Measurements from ENCODE around the gene DOCK2. TPM values are rescaled to one million over a fixed set of nuclear protein-coding genes. Genes with fewer than 3 reads are reported as not detected.

Gene DOCK2
- total RNA-seq, 6 donors from 2014 or later, result 46.7 to 150 (median 73.8) TPM

GRCh38 chr5:169696621-169697510, 59.8 kb downstream of the DOCK2 start:
- 90 to 91% methylated on average over 6 of the region's 6 CpGs for WGBS, 2 donors
- TF ChIP-seq CTCF (IDR thresholded peaks at IDR 0.05), result no peak
- TF ChIP-seq POLR2AphosphoS5 (IDR thresholded peaks at IDR 0.05), result no peak
- TF ChIP-seq EP300 (IDR thresholded peaks at IDR 0.05), result no peak
- no peak for TF ChIP-seq POLR2A (IDR thresholded peaks at IDR 0.05)
- ATAC-seq (ENCODE audit: low FRiP score in 2 of 2) (no peak), DNase-seq (no peak)
- no peaks in the 10 kb centered on the region for H3K9me3 ChIP-seq
- H3K4me1 ChIP-seq, result no peaks in the 10 kb centered on the region
- no peak overlapping the region for H3K4me3 ChIP-seq
- no peaks in the 10 kb centered on the region for H3K27me3 ChIP-seq
- H3K36me3 ChIP-seq, result peaks cover 0 to 6% (median 0%) of the 10 kb centered on the region in 4 donors
- no peak overlapping the region for H3K27ac ChIP-seq

- Histone ChIP-seq H3K27ac (no peak overlapping the region), H3K4me3 (no peak overlapping the region), H3K27me3 (no peaks in the 10 kb centered on the region), H3K9me3 (no peaks in the 10 kb centered on the region), H3K36me3 (peaks cover 0 to 6% (median 0%) of the 10 kb centered on the region in 4 donors), H3K4me1 (no peaks in the 10 kb centered on the region)
- no peak for DNase-seq
- ATAC-seq (ENCODE audit: low FRiP score in 2 of 2), result no peak
- WGBS, 2 donors, result 64 to 77% methylated on average over 2 of the region's 2 CpGs
- TF ChIP-seq POLR2A (IDR thresholded peaks at IDR 0.05), result no peak
- TF ChIP-seq POLR2AphosphoS5 (IDR thresholded peaks at IDR 0.05), result no peak
- no peak for TF ChIP-seq EP300 (IDR thresholded peaks at IDR 0.05)
- TF ChIP-seq CTCF (IDR thresholded peaks at IDR 0.05), result no peak
These were observed 60.4 kb downstream of the DOCK2 start for GRCh38 chr5:169697511-169697890.

GRCh38 chr5:169697976-169698375, 60.9 kb downstream of the DOCK2 start:
- H3K36me3 ChIP-seq, result peaks cover 0 to 6% (median 0%) of the 10 kb centered on the region in 4 donors
- TF ChIP-seq POLR2AphosphoS5 (IDR thresholded peaks at IDR 0.05), result no peak
- TF ChIP-seq EP300 (IDR thresholded peaks at IDR 0.05), result no peak
- no peak for TF ChIP-seq CTCF (IDR thresholded peaks at IDR 0.05)
- no peak for TF ChIP-seq POLR2A (IDR thresholded peaks at IDR 0.05)
- WGBS, 2 donors, result 46 to 70% methylated on average over 3 of the region's 3 CpGs

GRCh38 chr5:169700611-169701010, 63.5 kb downstream of the DOCK2 start:
- Histone ChIP-seq H3K4me3 (no peak overlapping the region), H3K4me1 (no peaks in the 10 kb centered on the region), H3K9me3 (no peaks in the 10 kb centered on the region), H3K36me3 (peaks cover 0 to 6% (median 2%) of the 10 kb centered on the region in 4 donors), H3K27ac (no peak overlapping the region), H3K27me3 (no peaks in the 10 kb centered on the region)
- TF ChIP-seq POLR2A (IDR thresholded peaks at IDR 0.05) (no peak), EP300 (IDR thresholded peaks at IDR 0.05) (no peak), CTCF (IDR thresholded peaks at IDR 0.05) (no peak), POLR2AphosphoS5 (IDR thresholded peaks at IDR 0.05) (no peak)
- ATAC-seq (ENCODE audit: low FRiP score in 2 of 2) (no peak), DNase-seq (no peak)
- 82 to 83% methylated on average over 5 of the region's 5 CpGs for WGBS, 2 donors

More at GRCh38 chr5:169697976-169698375, 60.9 kb downstream of the DOCK2 start:
- H3K4me3 ChIP-seq, result no peak overlapping the region
- no peak overlapping the region for H3K27ac ChIP-seq
- no peaks in the 10 kb centered on the region for H3K27me3 ChIP-seq
- DNase-seq (no peak), ATAC-seq (ENCODE audit: low FRiP score in 2 of 2) (no peak)
- no peaks in the 10 kb centered on the region for H3K4me1 ChIP-seq
- H3K9me3 ChIP-seq, result no peaks in the 10 kb centered on the region

Measured in upper lobe of left lung (tissue), 6 donors.